Neural progenitor cell (in vitro differentiated cells): ENCODE measurements around the gene NDUFV1.

Experiments used
- EZH2 ChIP-seq: fragments of 200-600 bp; sonication (generic); IDR thresholded peaks from 2 replicates; pipeline ENCODE4 v1.6.1; 2017; ENCODE audit warnings: antibody characterized with exemption, mild to moderate bottlenecking, moderate library complexity
- EZH2phosphoT487 ChIP-seq: fragments of 200-600 bp; sonication (generic); IDR thresholded peaks from 2 replicates; pipeline ENCODE4 v1.6.1; 2017; ENCODE audit warnings: antibody characterized with exemption
- TF ChIP-seq, protein P1 (sequence below): fragments of 200-600 bp; sonication (generic); IDR thresholded peaks from 2 replicates; pipeline ENCODE4 v1.5.1; 2017; ENCODE audit warnings: antibody characterized with exemption, mild to moderate bottlenecking

DNA sequence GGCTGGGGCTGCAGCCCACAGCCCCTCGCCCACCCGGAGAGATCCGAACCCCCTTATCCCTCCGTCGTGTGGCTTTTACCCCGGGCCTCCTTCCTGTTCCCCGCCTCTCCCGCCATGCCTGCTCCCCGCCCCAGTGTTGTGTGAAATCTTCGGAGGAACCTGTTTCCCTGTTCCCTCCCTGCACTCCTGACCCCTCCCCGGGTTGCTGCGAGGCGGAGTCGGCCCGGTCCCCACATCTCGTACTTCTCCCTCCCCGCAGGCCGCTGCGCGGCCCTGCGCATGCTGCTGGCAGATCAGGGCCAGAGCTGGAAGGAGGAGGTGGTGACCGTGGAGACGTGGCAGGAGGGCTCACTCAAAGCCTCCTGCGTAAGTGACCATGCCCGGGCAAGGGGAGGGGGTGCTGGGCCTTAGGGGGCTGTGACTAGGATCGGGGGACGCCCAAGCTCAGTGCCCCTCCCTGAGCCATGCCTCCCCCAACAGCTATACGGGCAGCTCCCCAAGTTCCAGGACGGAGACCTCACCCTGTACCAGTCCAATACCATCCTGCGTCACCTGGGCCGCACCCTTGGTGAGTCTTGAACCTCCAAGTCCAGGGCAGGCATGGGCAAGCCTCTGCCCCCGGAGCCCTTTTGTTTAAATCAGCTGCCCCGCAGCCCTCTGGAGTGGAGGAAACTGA is 22.4 kb upstream of the NDUFV1 start:
- TF ChIP-seq, protein P1, sequence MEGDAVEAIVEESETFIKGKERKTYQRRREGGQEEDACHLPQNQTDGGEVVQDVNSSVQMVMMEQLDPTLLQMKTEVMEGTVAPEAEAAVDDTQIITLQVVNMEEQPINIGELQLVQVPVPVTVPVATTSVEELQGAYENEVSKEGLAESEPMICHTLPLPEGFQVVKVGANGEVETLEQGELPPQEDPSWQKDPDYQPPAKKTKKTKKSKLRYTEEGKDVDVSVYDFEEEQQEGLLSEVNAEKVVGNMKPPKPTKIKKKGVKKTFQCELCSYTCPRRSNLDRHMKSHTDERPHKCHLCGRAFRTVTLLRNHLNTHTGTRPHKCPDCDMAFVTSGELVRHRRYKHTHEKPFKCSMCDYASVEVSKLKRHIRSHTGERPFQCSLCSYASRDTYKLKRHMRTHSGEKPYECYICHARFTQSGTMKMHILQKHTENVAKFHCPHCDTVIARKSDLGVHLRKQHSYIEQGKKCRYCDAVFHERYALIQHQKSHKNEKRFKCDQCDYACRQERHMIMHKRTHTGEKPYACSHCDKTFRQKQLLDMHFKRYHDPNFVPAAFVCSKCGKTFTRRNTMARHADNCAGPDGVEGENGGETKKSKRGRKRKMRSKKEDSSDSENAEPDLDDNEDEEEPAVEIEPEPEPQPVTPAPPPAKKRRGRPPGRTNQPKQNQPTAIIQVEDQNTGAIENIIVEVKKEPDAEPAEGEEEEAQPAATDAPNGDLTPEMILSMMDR, result no peak
- no peak for TF ChIP-seq EZH2
- no peak for TF ChIP-seq EZH2phosphoT487
